NCI-H2081 treated with DMSO at 0.1 percent for 48 hours (cell line): ENCODE data around the gene CCDC24.
A peak's percentile ranks its signal among the peaks of the same experiment; 100 is the strongest.

ENCODE experiments used
- DNase-seq: peaks from one replicate; lab custom pipeline; 2025; lab: John Stamatoyannopoulos, UW

Gene CCDC24

DNA sequence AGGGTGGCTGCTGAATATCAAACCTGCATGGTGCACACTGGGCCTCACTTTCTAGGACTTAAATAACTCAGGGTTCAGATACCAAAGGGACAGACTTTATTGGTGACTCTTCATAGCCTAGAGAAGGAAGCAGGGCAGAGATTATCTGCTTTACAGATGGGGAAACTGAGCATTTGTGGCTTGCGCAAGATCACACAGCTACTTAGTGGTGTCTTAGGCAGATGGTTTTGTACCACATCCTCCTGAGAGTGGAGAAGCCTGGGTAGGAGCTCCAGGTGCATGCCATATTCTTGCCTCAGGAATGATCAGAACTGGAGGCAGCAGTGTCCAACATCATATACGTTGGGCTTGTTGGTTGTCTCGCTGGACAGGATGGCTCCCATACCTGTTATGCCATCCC lies 28.4 kb upstream of the CCDC24 start:
- DNase-seq = no peak

DNA sequence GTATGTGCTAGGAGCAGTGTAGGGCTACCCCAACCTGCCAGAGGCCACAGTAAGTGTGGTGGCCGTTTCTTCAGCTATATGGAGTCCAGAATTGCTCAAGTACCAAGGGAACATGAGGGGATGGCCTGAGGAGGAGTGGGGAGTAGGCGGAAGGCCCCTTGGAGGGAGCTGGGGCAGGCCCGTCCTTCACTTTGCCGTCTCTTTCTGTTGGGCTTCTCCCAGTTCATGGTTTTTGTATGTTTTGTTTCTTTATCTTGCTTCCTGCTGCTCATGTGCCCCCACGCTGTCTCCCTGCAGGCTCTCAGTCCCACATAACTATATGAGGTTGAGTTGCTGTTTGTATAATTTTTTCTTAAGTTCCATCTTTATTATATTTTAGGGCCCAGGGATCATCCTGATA lies 27.5 kb upstream of the CCDC24 start:
- no peak for DNase-seq

DNA sequence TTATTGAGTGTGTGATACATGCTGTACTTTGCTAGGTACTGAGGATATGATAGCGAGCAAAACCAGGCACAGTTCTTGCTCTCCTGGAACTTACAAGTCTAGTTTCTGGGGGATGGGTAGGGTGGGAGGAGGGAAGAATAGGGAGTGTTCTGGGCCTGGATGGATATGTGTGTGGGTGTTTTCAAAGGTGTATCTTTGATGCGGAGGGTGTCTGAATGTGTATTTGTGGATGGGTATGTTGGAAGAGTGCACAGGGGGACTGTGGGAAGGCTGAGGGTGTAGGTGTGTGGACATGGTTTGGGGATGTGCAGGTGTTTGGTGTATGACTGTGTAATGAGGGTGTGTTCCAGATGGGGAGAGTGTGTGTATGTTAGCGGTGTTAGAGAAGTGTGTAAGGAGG lies 26.1 kb upstream of the CCDC24 start:
- no peak for DNase-seq

DNA sequence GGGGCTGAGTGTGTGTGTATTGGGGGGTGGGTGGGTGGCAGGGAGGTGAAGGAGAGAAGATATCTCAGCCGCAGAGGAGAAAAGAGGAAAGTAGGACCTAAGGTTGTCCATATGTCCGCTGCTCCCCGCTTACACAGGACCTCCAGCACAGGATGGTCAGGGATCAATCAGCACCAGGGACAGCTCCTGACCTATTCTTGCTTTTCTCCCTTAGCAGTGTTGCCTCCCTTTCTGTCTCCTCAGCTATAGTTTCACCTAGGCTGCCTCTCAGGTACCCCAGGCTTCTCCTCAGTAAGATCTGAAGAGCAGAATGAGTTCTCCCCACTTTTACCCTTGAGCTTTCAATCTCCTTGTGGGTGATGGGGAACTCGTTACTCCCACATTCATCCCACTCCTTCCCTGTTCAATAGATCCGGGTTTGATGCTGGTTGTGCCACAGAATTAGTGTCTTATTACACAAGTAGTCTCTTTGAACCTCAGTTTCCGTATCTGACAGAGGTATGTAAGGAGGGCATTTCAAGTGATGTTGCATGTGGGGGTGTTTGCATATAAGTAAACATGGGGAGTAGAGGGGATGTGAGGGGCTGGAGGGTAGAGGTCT lies 23.0 kb upstream of the CCDC24 start:
- DNase-seq = no peak

DNA sequence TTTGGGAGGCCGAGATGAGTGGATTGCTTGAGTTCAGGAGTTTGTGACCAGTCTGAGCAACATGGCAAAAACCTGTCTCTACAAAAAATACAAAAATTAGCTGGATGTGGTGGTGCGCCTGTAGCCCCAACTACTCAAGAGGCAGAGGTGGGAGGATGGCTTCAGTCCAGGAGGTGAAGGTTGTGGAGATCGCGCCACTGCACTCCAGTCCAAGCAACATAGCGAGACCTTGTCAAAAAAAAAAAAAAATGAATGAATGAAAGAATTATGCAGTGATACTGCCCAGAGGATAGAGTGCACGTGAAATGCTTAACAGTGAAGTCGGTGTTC lies 22.0 kb upstream of the CCDC24 start:
- DNase-seq = no peak

DNA sequence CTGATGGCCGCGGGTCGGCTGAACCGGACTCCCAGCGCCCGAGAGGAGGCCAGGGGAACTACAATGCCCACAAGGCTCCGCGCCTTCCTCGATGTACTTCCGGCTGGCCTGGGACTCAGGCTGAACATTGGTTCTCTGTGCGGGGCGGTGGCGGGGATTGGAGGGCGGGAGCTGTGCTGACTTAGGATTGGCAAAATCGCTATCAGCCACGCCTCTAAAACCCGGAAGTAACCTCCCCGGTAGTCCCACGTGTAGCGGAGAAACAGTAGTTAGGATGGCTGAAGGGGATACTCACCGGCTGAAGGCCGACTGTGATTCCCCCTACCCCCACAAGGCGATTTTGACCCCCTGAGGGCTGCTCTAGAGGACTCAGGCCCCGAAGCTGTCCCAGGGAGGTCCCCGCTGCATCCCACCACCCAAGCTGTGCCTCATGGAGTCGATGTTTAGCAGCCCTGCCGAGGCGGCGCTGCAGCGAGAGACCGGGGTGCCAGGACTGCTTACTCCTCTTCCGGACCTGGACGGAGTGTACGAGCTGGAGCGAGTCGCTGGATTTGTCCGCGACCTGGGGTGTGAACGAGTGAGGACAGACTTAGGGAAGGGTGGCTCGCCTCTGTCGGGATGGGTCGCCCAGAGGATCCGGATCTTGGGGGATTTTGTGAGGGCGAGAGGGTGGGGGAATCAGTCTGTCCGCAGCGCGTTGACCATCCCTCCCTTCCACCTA lies 21.5 kb upstream of the CCDC24 start, which contains the start of gene DPH2:
TSS of gene DPH2 (plus strand) at position 265 of the 721 bp plus-strand sequence. CDS start at position 431, 166 bp downstream.
- DNase-seq = peak; percentile 94

DNA sequence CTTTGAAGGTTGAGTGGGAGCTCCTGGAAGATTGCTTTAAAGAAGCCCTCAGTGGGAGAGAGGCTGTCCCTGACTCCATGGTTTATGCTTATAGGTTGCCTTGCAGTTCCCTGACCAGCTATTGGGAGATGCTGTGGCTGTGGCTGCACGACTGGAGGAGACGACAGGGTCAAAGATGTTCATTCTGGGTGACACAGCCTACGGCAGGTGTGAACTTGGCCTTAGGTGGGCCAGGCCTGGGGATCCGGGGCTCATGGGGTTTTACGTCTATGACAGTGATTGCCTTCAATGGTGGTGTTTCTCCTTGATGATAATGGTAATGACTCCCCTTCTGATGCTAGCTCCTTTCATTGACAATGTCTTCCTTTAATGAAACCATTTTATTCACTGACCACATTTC lies 20.9 kb upstream of the CCDC24 start:
- DNase-seq = no peak

DNA sequence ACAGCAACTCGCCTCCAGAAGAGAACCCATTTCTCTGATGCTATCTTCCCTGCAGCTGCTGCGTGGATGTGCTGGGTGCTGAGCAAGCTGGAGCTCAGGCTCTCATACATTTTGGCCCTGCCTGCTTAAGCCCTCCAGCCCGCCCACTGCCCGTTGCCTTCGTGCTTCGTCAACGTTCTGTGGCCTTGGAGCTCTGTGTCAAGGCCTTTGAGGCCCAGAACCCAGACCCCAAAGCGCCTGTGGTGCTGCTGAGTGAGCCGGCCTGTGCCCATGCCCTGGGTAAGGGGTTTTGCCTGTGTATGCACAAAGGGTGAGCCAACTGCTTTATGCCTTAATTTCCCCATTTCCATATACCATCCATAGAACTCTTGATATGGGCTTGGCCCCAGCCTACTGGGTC lies 20.5 kb upstream of the CCDC24 start:
- DNase-seq = no peak

DNA sequence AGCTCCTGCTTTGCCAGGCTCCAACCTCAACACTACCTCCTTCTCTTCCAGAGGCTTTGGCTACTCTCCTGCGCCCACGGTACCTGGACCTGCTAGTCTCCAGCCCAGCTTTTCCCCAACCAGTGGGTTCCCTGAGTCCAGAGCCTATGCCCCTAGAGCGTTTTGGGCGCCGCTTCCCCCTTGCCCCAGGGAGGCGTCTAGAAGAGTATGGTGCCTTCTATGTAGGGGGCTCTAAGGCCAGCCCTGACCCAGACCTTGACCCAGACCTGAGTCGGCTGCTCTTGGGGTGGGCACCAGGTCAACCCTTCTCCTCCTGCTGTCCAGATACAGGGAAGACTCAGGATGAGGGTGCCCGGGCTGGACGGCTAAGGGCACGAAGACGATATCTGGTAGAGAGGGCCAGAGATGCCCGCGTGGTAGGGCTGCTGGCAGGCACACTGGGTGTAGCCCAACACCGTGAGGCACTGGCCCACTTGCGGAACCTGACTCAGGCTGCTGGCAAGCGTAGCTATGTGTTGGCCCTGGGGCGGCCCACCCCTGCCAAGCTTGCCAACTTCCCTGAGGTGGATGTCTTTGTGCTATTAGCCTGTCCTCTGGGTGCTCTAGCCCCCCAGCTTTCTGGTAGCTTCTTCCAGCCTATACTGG lies 19.9 kb upstream of the CCDC24 start:
- DNase-seq = no peak

DNA sequence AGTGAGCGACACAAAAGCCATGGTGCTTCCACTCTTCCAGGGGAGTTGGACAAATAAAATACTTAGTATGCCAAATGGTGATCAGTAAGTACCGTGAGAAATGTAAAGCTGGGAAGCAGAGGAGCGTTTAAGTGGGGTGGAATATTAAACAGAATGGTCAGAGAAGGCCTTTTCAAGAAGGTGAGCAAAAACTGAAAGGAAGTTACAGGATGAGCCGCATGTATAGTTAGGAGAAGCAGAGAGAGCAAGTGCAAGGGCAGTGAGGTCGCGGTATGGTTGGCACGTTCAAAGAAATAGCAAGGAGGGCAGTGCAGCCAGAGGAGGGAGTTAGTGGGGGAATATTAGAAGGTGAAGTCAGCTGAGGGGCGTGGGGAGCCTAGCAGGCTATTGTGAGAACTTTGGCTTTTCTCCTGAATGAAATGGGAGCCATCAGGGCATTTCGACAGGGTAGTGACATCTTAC lies 17.4 kb upstream of the CCDC24 start:
- DNase-seq = no peak

DNA sequence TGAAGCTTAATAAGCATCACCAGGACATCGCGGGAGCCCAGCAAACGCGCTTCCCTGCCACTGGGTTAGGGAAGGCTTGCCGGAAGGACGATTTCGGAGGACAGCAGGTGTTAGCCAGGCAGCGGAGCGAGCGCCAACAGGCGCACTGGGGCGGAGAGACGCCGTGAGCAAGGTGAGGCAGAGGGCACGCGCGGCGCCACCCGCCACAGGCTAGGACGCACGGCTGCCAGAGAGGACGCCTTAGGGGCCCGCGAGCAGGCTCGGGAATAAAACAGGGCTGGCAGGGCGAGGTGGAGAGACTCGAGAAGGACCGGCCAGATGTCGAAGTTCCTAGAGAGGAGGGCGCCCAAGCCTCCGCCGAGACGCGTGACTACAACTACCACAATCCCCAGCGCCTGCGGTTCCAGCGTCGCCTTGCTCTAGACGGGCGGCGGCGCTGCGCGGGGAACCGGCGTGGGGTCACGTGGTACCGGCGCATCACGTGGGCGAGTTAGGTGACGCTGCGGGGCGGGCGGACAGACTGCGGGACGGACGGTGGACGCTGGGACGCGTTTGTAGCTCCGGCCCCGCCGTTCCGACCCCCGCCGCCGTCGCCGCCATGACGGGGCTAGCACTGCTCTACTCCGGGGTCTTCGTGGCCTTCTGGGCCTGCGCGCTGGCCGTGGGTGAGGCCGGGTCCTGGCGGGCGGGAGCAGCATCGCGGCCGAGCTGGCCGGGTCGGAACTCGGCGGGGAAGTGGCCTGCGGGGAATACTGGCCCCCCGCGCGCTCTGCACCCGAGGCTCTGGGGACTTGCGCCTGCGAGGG lies 16.8 kb upstream of the CCDC24 start, which contains the start of gene ATP6V0B:
TSS of gene ATP6V0B (plus strand) at position 518 of the 806 bp plus-strand sequence. CDS start at position 599, 81 bp downstream.
- peak; percentile 92 for DNase-seq

DNA sequence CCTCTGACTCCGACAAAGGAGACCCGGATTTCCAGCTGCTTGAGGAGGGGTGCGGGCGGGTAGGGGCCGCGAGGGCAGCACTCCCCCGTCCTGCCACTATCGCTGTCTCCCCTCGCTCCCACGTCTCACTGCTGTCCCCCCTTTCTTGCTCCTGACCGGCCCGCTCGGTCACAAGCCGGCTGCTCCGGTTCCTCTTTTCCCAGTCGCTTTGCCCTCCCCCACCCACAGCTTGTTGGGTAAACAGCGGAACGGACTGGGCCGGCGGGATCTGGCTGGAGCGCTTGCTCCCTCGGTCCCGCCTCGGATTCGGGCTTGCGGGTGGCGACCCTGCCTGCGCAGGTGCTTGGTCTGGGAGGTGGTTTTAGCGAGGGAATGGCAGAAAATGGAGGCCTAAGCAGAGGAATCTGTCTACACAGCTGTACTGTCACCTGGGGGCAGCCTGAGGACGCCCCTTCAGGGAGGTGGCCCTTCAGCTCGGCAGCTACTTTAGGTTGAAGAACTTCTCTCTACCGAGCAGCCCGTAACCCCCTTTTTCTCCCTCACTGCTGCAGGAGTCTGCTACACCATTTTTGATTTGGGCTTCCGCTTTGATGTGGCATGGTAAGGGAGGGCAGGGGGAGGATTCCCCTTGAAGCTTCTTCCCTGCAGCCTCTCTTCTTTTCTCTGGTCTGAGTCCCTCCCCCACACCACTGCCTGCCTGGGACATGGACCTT lies 16.0 kb upstream of the CCDC24 start:
- no peak for DNase-seq

DNA sequence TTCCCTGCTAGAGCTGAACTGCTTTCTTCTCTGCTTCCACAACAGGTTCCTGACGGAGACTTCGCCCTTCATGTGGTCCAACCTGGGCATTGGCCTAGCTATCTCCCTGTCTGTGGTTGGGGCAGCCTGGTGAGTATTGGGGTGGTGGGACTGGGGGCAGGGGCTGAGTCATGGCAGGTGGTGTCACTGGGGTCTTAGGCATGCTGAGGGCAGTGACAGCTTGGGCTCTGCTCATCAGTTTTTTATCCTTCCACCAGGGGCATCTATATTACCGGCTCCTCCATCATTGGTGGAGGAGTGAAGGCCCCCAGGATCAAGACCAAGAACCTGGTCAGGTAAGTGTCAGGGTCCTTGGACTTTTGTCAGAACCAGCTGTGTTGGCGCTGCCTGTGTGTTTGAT lies 15.4 kb upstream of the CCDC24 start:
- no peak for DNase-seq

DNA sequence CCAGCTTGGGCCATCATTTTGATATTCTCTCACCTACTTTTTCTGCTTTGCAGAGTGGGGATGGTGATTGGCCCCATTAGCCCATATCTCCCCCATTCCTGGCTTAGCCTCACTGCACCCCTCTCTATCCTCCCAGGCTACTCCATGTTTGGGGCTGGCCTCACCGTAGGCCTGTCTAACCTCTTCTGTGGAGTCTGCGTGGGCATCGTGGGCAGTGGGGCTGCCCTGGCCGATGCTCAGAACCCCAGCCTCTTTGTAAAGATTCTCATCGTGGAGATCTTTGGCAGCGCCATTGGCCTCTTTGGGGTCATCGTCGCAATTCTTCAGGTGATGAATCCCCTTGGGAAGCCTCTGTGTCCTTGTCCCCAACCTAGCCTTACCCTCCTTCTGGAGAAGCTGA lies 14.5 kb upstream of the CCDC24 start:
- DNase-seq = no peak

DNA sequence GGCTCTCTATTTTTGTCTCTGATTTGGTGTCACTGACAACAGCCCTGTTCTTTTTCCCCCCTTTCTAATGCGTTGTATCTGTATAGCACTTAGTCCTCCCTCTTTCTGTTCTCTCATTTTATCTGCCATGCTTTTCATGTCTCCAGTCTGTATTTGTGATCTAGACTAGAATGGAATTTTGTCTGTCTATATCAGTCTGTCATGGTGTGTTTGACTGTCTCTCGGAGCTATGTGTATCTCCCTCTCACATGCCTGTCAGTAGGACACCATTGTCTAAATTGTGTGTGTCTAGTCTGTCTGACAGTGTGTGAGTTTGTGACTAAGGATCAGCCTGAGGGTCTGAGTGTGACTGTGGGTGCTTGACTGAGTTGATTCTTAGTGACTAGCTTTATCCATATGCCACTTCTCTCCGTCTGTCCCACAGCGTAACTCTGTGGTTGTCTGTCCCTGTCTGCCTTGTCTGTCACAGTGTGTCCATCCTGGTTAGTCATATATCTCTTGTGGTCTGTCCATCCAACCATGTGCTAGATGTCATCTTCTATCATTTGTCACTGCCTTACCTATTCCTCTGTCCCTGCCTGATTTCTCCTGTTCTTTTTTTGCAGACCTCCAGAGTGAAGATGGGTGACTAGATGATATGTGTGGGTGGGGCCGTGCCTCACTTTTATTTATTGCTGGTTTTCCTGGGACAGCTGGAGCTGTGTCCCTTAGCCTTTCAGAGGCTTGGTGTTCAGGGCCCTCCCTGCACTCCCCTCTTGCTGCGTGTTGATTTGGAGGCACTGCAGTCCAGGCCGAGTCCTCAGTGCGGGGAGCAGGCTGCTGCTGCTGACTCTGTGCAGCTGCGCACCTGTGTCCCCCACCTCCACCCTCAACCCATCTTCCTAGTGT lies 13.8 kb upstream of the CCDC24 start:
- no peak for DNase-seq

DNA sequence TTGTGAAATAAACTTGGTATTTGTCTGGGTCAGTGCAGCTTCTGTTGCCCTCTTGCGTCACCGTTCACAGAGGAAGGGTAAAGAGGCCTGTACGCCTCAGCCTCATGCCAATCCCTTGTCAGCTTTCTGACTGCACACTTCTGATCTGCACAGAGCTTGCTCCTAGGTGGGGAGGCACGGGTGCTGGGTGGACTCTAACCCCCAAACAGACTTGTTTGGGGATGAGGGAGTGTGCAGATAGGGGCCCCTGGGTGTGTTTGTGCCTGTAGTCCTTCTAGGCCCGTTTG lies 13.2 kb upstream of the CCDC24 start:
- no peak for DNase-seq

DNA sequence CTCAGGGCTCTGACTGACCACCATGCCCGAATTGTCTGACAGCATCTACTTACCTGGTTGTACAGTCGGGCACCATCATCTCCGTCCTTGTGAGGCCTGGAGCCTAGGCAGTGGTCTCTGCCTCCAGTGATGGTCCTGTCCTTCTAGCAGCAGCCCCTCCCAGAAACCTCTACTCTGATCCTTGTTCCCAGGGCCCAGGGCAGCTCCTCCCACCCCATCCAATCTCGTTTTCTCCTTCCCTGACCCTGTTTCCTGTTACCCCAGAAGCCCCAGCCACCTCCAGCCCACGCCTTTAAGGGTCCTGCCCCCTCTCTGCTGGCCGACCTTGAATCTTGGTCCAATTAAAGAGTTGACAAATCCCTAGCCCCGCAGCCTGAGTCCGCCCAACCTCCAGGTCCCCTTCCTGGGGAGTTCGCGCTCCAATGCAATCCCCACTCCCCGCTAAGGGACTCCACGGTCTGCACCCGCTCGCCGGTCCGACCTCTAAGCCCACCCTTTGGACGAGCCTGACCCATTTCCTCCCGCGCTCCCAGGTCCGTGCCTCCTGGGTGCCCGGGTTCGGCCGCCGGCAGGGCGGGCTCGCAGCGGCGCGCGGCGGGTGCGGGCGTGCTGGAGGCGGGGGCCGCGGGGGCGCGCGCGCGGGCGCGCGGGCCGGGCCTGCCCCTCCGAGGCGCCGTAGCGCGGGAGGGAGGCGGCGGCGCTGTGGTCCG lies 12.7 kb upstream of the CCDC24 start, which contains the start of gene B4GALT2:
TSS of gene B4GALT2 (plus strand) at position 660 of the 710 bp plus-strand sequence. CDS start 1,951 bp downstream, outside the sequence.
- DNase-seq = no peak

DNA sequence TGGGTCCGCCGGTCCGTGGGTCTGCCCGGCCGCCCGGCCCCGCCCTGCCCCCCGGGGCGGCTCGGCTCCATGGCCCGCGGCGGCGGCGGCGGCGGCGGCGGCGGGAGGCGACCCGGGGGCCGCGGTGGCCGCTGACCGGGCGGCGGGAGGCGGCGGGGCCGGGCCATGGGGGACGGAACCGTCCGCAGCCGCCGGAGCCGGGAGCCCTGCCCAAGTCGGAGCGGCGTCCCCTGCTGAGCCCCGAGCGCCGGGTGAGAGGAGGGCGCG lies 12.2 kb upstream of the CCDC24 start:
- DNase-seq = no peak

DNA sequence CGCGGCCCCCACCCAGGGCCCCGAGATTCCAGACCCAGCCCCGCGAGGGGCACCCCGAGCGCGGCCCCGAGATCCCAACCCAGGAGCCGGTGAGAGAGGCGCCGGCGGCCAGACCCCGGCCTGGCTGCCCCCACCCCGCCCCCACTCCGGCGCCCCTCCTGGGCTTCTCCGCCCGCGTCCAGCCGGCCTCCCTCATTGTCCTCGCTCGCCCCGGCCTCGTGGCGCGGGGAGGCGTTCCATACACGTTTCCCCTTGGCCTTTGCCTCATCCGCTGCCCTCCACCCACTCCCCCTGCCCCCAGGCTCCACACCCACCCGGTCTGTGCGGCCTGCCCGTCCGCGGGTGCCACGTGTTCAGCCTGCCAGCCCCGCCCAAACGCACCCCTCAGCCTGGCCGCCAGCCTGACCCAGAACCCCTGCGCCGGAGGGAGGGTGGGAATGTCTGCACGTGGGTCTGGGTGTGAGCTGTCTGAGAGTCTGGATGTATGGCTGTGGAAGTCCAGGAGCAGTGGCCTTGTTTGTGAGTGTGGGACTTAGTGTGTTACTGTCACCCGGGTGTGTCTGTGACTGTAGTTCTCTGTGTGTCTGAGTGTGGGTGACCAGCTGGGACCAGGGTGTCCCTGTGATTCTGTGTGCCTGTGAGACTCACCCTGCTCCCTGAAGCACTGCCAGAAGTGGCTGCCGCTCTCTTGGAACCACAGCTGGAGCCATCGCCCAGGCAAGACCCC lies 11.7 kb upstream of the CCDC24 start:
- DNase-seq = no peak
